Rectal smooth muscle tissue (tissue), 1 donor: ENCODE data around the gene ARFGAP3.

ENCODE experiments used
- H3K27ac ChIP-seq: one replicate; pipeline ENCODE4 v1.7.0; 2013; ENCODE audit warnings: low read depth, low read length, inconsistent platforms
- H3K27me3 ChIP-seq: one replicate; pipeline ENCODE4 v1.7.0; 2013; ENCODE audit warnings: low read length; ENCODE audit not compliant: control insufficient read depth, insufficient read depth
- H3K36me3 ChIP-seq: one replicate; pipeline ENCODE4 v1.7.0; 2013; ENCODE audit warnings: low read length; ENCODE audit not compliant: control insufficient read depth, insufficient read depth
- H3K4me1 ChIP-seq: one replicate; pipeline ENCODE4 v1.7.0; 2013; ENCODE audit warnings: low read length; ENCODE audit not compliant: control insufficient read depth, insufficient read depth
- H3K4me3 ChIP-seq: one replicate; pipeline ENCODE4 v1.7.0; 2013; ENCODE audit warnings: low read length
- H3K9ac ChIP-seq: one replicate; pipeline ENCODE4 v1.7.0; 2013; ENCODE audit warnings: low read length

Gene ARFGAP3

DNA sequence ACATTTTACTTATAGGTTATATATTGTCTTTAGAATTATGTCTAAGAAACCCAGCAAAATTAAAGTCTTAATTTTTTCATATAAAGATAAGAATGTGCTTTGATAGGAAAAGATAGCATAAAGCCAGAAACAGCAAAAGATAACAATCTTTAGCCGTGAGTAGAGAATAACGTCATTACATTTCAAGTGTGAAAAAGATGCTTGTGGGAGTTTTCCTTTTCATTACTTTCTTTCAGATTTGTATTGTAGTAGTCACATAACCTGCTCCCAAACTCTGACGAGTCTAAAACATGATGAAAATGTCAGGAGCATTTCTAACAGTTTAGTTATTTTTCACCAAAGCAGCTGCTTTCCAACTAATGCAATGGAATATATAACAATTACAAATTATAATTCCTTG is 31.3 kb downstream of the ARFGAP3 start:
- Histone ChIP-seq H3K27me3 (no peaks in the 10 kb centered on the region), H3K4me1 (no peaks in the 10 kb centered on the region), H3K27ac (no peak overlapping the region), H3K36me3 (peaks cover 13% of the 10 kb centered on the region), H3K9ac (no peak overlapping the region), H3K4me3 (no peak overlapping the region)

DNA sequence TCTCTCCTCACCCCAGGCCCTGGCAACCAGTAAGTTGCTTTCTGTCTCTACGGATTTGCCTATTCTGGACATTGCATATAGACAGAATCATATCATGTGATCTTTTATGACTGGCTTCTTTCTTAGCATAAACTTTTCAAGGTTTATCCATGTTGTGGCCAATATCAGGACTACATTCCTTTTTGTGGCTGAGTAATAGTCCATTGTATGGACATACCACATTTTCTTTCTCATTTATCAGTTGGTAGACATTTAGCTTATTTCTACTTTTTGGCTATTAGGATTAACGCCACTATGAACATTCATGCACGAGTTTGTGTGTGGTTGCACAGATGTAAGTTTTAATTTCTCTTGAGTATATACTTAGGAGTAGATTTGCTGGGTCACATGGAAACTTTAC is 35.7 kb downstream of the ARFGAP3 start:
- Histone ChIP-seq H3K27ac (no peak overlapping the region), H3K27me3 (no peaks in the 10 kb centered on the region), H3K9ac (peak overlapping the region; percentile 18), H3K4me3 (no peak overlapping the region), H3K4me1 (peaks cover 7% of the 10 kb centered on the region), H3K36me3 (peaks cover 11% of the 10 kb centered on the region)

DNA sequence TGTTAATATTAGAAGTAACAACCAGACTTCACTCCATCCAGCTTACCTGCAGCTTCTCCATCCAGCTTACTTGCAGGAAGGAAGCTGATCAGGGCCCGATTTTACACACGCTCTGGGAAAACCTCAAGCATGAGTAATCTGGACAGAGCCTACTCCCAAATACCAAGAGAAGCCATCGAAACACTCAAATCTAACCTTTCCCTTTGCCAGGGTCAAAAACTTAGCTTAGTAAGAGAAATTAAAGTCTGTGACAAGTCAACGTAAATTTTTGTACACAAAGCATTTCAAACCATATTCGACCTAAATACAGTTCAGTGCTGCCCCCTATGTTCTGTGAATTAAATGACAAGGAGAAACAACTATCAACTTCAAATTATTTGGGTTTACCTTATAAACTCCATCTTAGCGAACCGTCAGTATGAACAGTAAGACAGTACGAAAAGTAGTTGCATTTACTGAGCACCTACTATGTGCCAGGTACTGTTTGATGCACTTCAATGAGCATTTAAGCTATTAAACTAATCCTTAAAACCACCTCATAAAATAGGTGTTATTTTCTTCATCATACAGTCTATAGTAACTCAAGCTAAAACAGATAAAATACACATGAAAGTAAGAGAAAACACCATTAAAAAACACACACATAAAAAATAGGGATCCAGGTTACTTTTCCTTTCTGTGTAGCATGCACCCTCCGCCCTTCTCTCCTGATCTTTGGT is 36.9 kb downstream of the ARFGAP3 start:
- no peak overlapping the region for H3K9ac ChIP-seq
- H3K36me3 ChIP-seq, result peaks cover 11% of the 10 kb centered on the region
- H3K4me1 ChIP-seq, result peaks cover 7% of the 10 kb centered on the region
- H3K27ac ChIP-seq, result no peak overlapping the region
- H3K27me3 ChIP-seq, result no peaks in the 10 kb centered on the region
- H3K4me3 ChIP-seq, result no peak overlapping the region

DNA sequence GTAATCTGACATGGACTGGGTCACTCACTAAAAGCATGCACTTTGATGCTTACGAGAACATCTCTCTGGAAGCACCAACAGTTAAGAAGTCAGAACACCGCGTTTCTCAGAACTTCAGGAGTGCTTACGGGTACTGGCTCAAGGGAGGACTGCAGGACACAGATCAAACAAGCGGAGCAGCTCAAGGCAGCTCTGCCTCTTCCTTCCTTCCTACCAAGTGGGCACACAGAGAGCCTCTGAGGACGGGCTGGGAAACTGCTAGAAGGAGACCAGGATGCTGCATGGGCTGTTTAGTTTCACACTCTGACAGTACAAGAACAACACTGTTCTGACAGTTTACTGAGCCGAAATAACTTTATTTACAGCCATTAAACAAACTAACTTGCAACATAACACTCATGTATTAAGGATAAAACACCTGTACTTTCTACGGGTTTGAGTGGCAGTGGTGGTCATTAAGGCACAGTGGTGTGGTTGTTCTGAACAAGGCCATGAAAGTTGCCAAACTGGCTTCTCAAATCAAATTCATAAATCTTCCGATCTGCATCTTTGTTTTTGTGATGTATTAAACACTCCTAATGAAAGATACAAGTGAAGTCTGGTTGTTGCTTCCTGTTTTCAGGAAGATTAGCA is 37.5 kb downstream of the ARFGAP3 start:
- no peak overlapping the region for H3K9ac ChIP-seq
- H3K4me1 ChIP-seq, result peaks cover 7% of the 10 kb centered on the region
- peaks cover 6% of the 10 kb centered on the region for H3K36me3 ChIP-seq
- H3K27ac ChIP-seq, result no peak overlapping the region
- H3K27me3 ChIP-seq, result no peaks in the 10 kb centered on the region
- H3K4me3 ChIP-seq, result no peak overlapping the region

DNA sequence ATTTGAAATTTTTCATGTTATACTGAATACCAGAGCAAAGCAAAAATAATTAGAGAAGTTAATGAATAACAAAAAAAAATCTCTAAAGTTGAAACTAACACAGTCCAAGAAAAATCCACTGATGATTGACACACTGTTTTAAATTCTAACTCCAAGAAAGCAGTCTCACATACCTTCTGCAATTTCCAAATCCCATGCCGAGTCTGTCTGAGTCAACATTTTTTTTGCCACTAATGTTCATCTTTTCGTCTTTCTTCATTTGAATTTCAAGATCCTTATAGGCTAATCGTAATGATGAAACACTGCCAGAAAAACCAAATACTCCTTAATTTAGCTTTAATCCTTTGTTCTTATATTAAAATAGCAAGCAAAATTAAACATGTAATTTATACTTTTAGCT is 39.5 kb downstream of the ARFGAP3 start:
- Histone ChIP-seq H3K4me3 (no peak overlapping the region), H3K9ac (no peak overlapping the region), H3K36me3 (peaks cover 3% of the 10 kb centered on the region), H3K27me3 (no peaks in the 10 kb centered on the region), H3K4me1 (peaks cover 7% of the 10 kb centered on the region), H3K27ac (no peak overlapping the region)

DNA sequence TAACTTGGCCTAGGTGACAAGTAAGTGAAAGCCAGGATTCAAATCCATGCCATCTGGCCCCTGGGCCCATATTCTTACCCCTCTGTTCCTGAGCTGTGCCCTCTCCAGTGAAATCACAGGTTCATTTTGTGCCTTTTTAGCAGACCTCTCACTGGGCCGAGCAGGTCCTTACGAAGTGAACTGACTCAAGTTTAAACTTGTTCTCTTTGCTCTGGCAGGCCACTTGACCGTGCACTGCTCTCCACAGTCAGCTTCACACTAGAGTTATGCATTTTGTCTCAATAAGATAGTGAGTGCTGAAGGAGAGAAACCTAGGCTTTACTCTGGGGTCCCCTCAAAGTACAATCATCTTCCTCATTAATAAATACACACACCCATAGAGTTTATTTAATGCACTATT is 40.7 kb downstream of the ARFGAP3 start:
- Histone ChIP-seq H3K9ac (no peak overlapping the region), H3K27ac (no peak overlapping the region), H3K27me3 (no peaks in the 10 kb centered on the region), H3K4me3 (no peak overlapping the region), H3K4me1 (peaks cover 7% of the 10 kb centered on the region), H3K36me3 (peaks cover 3% of the 10 kb centered on the region)

DNA sequence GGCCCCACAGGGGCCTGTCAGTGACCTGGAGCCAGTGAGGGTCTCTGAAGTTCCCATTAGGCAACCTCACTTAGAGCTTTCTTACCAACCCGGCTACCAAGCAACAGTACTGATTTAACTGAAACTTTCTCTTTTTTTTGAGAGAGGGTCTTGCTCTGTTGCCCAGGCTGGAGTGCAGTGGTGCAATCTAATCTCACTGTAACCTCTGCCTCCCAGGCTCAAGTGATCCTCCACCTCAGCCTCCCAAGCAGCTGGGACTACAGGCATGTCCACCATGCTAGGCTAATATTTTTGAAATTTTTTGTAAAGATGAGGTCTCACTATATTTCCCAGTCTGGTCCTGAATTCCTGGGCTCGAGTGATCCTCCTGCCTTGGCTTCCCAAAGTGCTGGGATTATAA is 42.5 kb downstream of the ARFGAP3 start:
- Histone ChIP-seq H3K27me3 (no peaks in the 10 kb centered on the region), H3K36me3 (peaks cover 9% of the 10 kb centered on the region), H3K27ac (no peak overlapping the region), H3K4me1 (peaks cover 2% of the 10 kb centered on the region), H3K9ac (no peak overlapping the region), H3K4me3 (no peak overlapping the region)

DNA sequence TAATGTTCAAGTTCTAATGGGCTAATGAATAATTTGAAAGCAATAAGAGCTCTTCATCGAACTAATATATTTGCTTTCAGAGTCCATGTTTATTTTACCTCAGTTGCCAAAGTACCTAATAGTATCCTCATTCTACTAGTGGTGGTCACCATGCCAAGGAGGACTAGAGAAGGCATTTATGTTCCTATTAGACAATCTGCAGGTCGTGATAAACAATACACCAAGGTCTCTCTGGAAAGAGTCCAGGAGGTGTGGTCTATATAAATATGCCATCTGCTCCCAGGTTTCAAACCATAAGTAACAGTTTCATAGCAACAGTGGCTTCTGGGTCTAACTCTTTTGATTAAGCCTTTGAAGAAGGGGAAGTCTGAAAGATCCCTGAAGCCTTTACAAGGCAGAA is 42.9 kb downstream of the ARFGAP3 start:
- Histone ChIP-seq H3K27me3 (no peaks in the 10 kb centered on the region), H3K27ac (no peak overlapping the region), H3K4me3 (no peak overlapping the region), H3K4me1 (no peaks in the 10 kb centered on the region), H3K9ac (no peak overlapping the region), H3K36me3 (peaks cover 9% of the 10 kb centered on the region)

DNA sequence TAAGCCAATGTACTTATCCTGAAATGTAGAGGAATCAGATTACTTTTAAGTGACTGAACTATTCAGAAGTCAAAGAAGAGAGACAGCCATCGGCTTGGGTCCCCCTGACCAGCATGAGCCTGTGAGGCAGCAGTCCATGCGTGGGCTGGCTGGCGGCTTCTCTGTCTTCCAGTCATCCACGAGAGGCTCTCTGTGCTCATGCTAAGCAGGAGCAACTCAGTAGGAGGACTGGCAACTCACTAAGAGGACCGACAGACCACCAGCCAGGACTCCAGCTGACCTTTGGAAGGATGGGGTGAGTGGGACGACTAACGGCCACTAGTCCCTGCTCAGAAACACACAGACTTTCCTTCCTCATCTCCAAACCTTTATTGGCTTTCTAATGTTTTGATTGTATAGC is 43.6 kb downstream of the ARFGAP3 start:
- H3K4me3 ChIP-seq, result no peak overlapping the region
- H3K9ac ChIP-seq, result no peak overlapping the region
- no peak overlapping the region for H3K27ac ChIP-seq
- H3K4me1 ChIP-seq, result no peaks in the 10 kb centered on the region
- peaks cover 10% of the 10 kb centered on the region for H3K36me3 ChIP-seq
- no peaks in the 10 kb centered on the region for H3K27me3 ChIP-seq

DNA sequence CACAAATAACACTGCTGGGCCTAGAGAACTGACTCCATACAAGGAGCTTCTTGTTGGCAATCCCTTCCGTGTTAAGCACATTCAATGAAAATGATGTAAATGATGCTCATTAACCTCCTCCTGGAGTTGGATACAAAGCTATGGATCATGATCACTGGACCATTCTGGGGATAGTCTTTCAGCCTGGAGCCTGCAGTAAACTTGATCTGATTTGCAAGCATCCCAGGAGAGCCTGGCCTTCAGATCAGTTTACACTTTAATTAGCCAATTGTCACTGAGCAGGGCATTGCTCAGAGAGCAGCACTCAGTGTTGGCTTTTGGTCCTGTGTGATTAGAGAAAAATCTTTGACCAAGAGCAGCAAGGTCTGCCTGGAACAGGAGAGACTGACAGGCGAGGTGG is 45.6 kb downstream of the ARFGAP3 start:
- no peaks in the 10 kb centered on the region for H3K4me1 ChIP-seq
- no peaks in the 10 kb centered on the region for H3K27me3 ChIP-seq
- peaks cover 22% of the 10 kb centered on the region for H3K36me3 ChIP-seq
- H3K9ac ChIP-seq, result no peak overlapping the region
- no peak overlapping the region for H3K4me3 ChIP-seq
- H3K27ac ChIP-seq, result no peak overlapping the region

DNA sequence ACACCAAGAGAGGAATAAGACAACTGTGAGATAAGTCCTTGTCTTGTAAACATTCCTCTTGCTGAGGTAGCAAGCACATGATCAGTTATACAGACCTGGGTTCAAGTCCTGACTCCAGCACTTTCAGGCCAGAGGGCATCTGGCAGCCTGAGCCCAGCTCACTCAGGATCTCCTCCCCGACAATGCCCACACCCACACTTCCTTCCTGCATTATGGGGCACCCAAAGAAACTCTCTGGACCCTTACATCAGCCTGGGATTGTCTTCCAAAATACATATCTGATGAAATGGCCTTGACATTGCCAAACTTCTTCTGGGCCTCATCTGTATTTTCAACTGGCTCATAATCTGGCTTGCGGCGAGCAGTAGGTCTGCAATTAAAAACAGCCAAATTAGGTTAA is 48.6 kb downstream of the ARFGAP3 start:
- H3K27me3 ChIP-seq, result no peaks in the 10 kb centered on the region
- no peak overlapping the region for H3K9ac ChIP-seq
- H3K4me3 ChIP-seq, result no peak overlapping the region
- H3K27ac ChIP-seq, result no peak overlapping the region
- no peaks in the 10 kb centered on the region for H3K4me1 ChIP-seq
- H3K36me3 ChIP-seq, result peaks cover 33% of the 10 kb centered on the region

DNA sequence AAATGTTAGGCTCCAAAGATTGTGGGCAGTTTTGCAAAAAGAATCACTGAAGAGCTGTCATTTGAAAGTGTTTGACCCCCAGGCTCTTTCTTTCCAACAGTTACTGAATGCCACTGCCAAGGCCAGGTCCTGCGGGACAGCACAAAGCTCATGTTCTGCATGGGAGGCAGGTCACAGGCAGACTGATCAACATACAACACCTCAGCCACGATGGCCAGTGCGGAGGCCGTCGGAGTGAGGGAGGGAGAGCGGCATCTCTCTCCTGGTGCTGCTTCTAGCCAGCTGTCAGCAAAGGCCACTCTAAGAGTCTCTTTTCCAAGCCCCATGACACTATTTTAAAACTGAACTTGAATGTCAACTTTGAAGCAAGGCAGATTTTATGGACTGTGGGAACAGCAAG is 49.9 kb downstream of the ARFGAP3 start:
- Histone ChIP-seq H3K4me1 (no peaks in the 10 kb centered on the region), H3K36me3 (peaks cover 40% of the 10 kb centered on the region), H3K27me3 (no peaks in the 10 kb centered on the region), H3K27ac (no peak overlapping the region), H3K9ac (no peak overlapping the region), H3K4me3 (no peak overlapping the region)
